ENCODE measurements around the gene TAF5L.

DNA sequence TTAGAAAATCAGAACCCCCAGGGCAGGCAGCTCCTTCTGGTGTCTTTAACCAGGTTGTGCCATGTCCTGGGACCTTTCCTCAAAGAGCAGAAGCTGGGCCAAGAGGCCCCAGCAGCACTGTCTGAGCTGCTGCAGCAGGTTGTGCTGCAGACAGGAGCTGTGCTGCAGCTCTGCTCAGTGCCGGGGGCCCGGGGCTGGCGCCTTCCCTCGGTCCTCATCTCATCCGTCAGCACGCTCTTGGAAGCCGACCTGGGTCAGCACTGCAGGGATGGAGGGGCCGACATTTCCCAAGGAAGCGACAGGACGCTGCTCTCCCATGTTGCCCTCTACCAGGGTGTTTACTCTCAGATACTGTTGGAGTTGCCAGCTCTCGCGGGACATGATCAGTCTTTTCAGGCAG lies 11.8 kb upstream of the TAF5L start:
- no peak for TF ChIP-seq RAD21 (conservative IDR thresholded peaks at IDR 0.05 in 1 of 2, IDR thresholded peaks at IDR 0.05 in 1 of 2)
- no peak for TF ChIP-seq MAFK (IDR thresholded peaks at IDR 0.05; ENCODE audit: partially characterized antibody)
- TF ChIP-seq EP300 (IDR thresholded peaks at IDR 0.05): no peak
- no peak for TF ChIP-seq CTCF (IDR thresholded peaks at IDR 0.05)
- TF ChIP-seq, protein P1, sequence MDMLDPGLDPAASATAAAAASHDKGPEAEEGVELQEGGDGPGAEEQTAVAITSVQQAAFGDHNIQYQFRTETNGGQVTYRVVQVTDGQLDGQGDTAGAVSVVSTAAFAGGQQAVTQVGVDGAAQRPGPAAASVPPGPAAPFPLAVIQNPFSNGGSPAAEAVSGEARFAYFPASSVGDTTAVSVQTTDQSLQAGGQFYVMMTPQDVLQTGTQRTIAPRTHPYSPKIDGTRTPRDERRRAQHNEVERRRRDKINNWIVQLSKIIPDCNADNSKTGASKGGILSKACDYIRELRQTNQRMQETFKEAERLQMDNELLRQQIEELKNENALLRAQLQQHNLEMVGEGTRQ (IDR thresholded peaks at IDR 0.05): no peak
- TF ChIP-seq RCOR1 (IDR thresholded peaks at IDR 0.05; ENCODE audit: low read depth, low read length): no peak
- TF ChIP-seq ELK1 (IDR thresholded peaks at IDR 0.05; ENCODE audit: low read depth, low read length): no peak
- no peak for TF ChIP-seq HDAC2 (IDR thresholded peaks at IDR 0.05)
- TF ChIP-seq TP53 (CRISPR knock-in tag; IDR thresholded peaks at IDR 0.05): no peak
- TF ChIP-seq SMC3 (IDR thresholded peaks at IDR 0.05): no peak
- TF ChIP-seq RFX5 (IDR thresholded peaks at IDR 0.05): no peak
- no peak for TF ChIP-seq BHLHE40 (IDR thresholded peaks at IDR 0.05; ENCODE audit: low read depth, low read length)

Data from A549 (cell line).